Stomach (tissue), 4 donors: ENCODE results near the gene SLC6A18.
"Not testable (repeated sequence)": the region's sequence is repeated elsewhere in the genome, so short reads cannot be mapped to it uniquely, and the experiment has no call there.

Experiments
- CTCF ChIP-seq, 7 experiments: fragments of 450-650 bp in 4 of 7; fragments of 200-600 bp in 3 of 7; sonication (generic) in 3 of 7; IDR thresholded peaks; one replicate each; pipeline ENCODE4 v1.5.1; 2016 to 2019; ENCODE audit warnings: antibody characterized with exemption in 7 of 7, control low read depth in 2 of 7, mild to moderate bottlenecking in 1 of 7
- EP300 ChIP-seq: sonication (generic); formaldehyde crosslinking; IDR thresholded peaks from one replicate; pipeline ENCODE4 v1.6.1; 2017; ENCODE audit warnings: antibody characterized with exemption
- POLR2A ChIP-seq, 4 donors: fragments of 450-650 bp; IDR thresholded peaks; one replicate each; pipeline ENCODE4 v1.6.1; 2016; ENCODE audit warnings: antibody characterized with exemption in 4 of 4, control low read depth in 2 of 4, mild to moderate bottlenecking in 1 of 4, moderate library complexity in 1 of 4

GRCh38 chr5:1284336-1284970 is 59.3 kb downstream of the SLC6A18 start:
- not testable (repeated sequence) for TF ChIP-seq CTCF (IDR thresholded peaks at IDR 0.05); POLR2A (IDR thresholded peaks at IDR 0.05); EP300
